ENCODE results near the gene COL25A1.

GRCh38 chr4:108884596-108884995, 417.9 kb downstream of the COL25A1 start:
- TF ChIP-seq REST (IDR thresholded peaks at IDR 0.05) (no peak), CTCF (IDR thresholded peaks at IDR 0.05; ENCODE audit: low read depth, low read length, missing input control) (no peak), ZBTB33 (IDR thresholded peaks at IDR 0.05) (no peak), YY1 (IDR thresholded peaks at IDR 0.05) (no peak)
